LNCAP (cell line): ENCODE data around the gene GNAO1.

Experiments used
- CTCF ChIP-seq: fragments of 450-650 bp; IDR thresholded peaks from 2 replicates; pipeline ENCODE4 v1.5.1; 2017; ENCODE audit warnings: mild to moderate bottlenecking

GNAO1 gene

GRCh38 chr16:56362706-56363105 is 171.4 kb downstream of the GNAO1 start:
- TF ChIP-seq CTCF: no peak

DNA sequence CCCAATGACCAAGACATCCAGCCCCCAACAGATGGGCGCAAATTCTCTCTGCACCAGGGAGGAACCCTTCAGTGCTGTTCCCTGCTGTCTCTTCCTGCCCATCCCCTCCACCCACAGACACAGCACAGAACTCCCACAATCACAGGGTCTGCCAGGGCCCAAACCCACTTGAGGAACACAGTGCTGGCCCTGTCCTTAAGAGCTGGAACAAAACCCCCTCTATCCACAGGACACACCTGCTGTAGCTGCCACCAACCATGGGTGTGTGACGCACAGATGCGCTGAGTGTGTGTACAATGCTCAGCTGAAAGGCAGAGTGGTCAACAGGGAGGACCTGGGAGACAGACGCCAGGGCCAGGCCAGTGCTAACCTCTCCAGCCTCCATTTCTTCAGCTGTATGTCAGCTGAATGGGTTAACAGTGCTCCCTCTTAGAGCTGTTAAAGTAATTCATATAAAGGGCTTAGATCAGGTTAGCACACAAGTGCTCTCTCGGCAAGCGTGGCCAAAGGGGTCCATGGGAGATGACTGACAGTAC is 172.0 kb downstream of the GNAO1 start:
- no peak for TF ChIP-seq CTCF

DNA sequence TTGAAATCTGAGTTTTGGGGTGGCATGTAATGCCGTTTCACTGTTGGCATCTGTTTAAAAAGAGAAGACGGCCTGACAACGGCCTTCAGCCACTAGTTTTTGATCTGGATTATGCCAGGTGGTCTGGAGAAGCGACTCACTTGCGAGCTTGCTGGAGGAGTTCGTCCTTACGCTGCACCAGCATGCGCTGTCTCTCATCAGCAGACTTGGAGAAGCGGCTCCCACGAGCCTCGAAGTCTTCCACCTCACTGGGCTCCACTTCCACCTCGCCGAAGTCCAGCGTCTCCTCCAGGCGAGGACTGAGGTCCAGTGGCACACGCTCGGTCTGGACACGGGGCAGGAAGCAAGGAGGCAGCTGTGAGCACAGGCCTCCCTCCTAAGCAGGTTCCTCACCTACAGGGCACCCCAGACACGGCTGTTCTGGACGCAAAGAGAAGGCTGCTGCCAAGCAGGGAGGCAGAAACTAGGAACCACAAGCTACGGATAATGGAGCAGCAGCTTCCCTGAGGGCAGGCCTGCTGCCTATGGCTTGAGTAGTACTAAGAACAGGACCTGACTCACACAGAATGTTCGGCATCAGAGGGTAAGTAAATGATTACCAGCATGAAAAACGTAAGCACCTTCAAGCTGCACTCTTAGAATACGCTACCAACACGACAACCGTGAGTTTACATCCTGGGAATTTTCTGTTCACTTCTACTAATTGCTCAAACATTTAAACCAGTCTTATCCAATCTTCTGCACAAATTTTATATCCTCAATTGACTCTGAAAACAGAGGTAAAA is 172.7 kb downstream of the GNAO1 start:
- TF ChIP-seq CTCF: no peak

DNA sequence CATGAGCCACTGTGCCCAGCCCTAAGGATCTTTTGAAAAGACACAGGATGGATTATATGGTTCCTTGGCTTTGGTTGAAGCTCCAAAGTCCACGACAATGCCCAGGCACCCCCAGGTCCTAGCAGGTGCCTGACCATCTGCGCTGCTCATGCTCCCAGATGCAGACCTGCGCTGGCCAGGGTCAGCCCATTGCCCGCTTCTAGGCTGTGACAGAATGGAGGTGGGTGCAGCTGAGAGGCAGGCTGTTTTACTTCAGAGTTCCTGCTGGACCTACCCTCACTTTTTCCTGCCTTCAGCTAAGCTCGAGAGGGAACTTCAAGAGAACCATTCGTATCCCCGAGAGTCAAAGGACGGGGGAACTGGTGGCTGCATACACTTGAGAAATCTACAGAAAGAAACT is 173.6 kb downstream of the GNAO1 start:
- no peak for TF ChIP-seq CTCF

GRCh38 chr16:56365552-56365951 is 174.3 kb downstream of the GNAO1 start:
- no peak for TF ChIP-seq CTCF

DNA sequence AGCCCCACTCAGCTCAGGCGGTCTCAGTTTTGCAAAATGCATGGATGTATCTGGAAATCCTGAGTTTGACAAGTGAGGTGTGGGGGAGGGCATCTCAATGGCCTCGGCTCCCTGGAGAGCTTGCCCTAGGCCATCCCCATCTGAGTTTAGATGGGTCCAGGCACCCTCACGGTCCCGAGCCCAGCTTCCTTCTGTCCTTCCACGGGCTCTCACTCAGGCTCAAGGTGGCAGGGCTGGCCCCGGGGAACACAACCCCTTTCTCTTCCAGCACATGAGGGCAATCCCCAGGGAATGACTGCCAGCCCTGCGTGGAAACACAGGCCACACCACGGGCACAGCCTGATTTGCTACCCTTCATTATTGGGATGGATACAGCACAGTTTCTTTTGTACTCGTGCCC is 175.7 kb downstream of the GNAO1 start:
- no peak for TF ChIP-seq CTCF

DNA sequence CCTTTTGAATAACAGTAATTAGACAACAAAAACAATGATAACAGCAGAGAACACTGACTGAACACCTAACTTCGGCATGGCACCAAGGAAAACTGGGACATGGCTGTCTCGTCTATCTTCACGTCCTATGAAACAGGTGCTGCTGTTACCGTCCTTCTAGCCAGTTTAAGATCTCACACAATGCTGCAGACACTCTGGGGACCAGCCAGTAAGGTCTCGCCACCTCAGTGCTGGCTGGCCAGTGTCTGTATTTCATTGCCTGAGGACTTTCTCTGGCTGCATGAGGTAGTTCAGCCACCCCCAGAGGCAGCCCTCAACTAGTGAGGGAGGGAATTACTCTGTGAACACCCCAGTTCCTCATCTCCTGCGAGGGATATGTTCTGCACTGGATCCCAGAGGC is 176.5 kb downstream of the GNAO1 start:
- TF ChIP-seq CTCF: no peak
